Fibroblast of lung (primary cell): ENCODE measurements around the gene FAM78A. TPM values are rescaled to one million over a fixed set of nuclear protein-coding genes. Genes with fewer than 3 reads are reported as not detected.

ENCODE experiments used
- DNase-seq, 2 donors: peaks; one replicate each; pipeline versions ENCODE4 v3.0.0 to v3.0.0-alpha.2; 2010; ENCODE audit warnings: low read depth in 2 of 2
- H2AFZ ChIP-seq: 2 replicates; pipeline ENCODE4 v1.5.1; 2012; ENCODE audit warnings: low read length, control low read depth, inconsistent platforms
- H3K27ac ChIP-seq: 2 replicates; pipeline ENCODE4 v1.5.1; 2011; ENCODE audit warnings: low read length, control low read depth; ENCODE audit not compliant: insufficient read depth
- H3K27me3 ChIP-seq: 2 replicates; pipeline ENCODE4 v1.5.1; 2011; ENCODE audit warnings: mild to moderate bottlenecking, low read length; ENCODE audit not compliant: control insufficient read depth, insufficient read depth
- H3K36me3 ChIP-seq: 2 replicates; pipeline ENCODE4 v1.5.1; 2011; ENCODE audit warnings: low read length; ENCODE audit not compliant: control insufficient read depth, insufficient read depth
- H3K4me1 ChIP-seq: 2 replicates; pipeline ENCODE4 v1.5.1; 2011; ENCODE audit warnings: low read length; ENCODE audit not compliant: control insufficient read depth, insufficient read depth; ENCODE audit errors: extremely low read depth
- H3K4me2 ChIP-seq: 2 replicates; pipeline ENCODE4 v1.5.1; 2011; ENCODE audit warnings: low read length, control low read depth; ENCODE audit not compliant: insufficient read depth; ENCODE audit errors: extremely low read depth
- H3K4me3 ChIP-seq, 4 experiments: fragments of 200-600 bp in 1 of 4; sonication (generic) in 1 of 4; replicated peaks in 1 of 4; 2 replicates each; pipeline ENCODE4 v1.5.1; 2011 to 2016; ENCODE audit warnings: low read length in 4 of 4, low read depth in 3 of 4, mild to moderate bottlenecking in 3 of 4, control low read depth in 2 of 4, inconsistent platforms in 1 of 4, mixed read lengths in 1 of 4; ENCODE audit not compliant: insufficient read depth in 1 of 4; ENCODE audit errors: control extremely low read depth in 1 of 4
- H3K79me2 ChIP-seq: 2 replicates; pipeline ENCODE4 v1.5.1; 2012; ENCODE audit warnings: mild to moderate bottlenecking, low read length, inconsistent platforms; ENCODE audit not compliant: control insufficient read depth, insufficient read depth
- H3K9ac ChIP-seq: 2 replicates; pipeline ENCODE4 v1.5.1; 2011; ENCODE audit warnings: mild to moderate bottlenecking, low read length, control low read depth; ENCODE audit not compliant: insufficient read depth
- H3K9me3 ChIP-seq: 2 replicates; pipeline ENCODE4 v1.5.1; 2012; ENCODE audit warnings: low read depth, low read length; ENCODE audit not compliant: control insufficient read depth, insufficient read depth
- H4K20me1 ChIP-seq: 2 replicates; pipeline ENCODE4 v1.5.1; 2011; ENCODE audit warnings: low read length; ENCODE audit not compliant: control insufficient read depth, insufficient read depth; ENCODE audit errors: extremely low read depth
- CTCF ChIP-seq, 2 donors: IDR thresholded peaks in 1 of 2; conservative IDR thresholded peaks in 1 of 2; 1 replicate in 1 of 2; 2 replicates in 1 of 2; pipeline ENCODE4 v1.5.1; 2011 to 2012; ENCODE audit warnings: low read length in 2 of 2, control low read depth in 1 of 2, inconsistent platforms in 1 of 2, low read depth in 1 of 2, mild to moderate bottlenecking in 1 of 2
- EZH2 ChIP-seq: IDR thresholded peaks from 2 replicates; pipeline ENCODE4 v1.5.1; 2012; ENCODE audit warnings: low read length, control low read depth, mild to moderate bottlenecking; ENCODE audit errors: missing control alignments
- polyA plus RNA-seq, 2 donors: library from polyadenylated mRNA; depleted of rRNA in 1 of 2; stranded (reverse) in 1 of 2; unstranded in 1 of 2; fragments of >200 nt; gene quantifications; 2 replicates each; pipeline ENCODE4 v1.2.1, GENCODE V29; 2011 to 2012; ENCODE audit warnings: missing spikeins in 1 of 2
- total RNA-seq: library from RNA; depleted of rRNA; stranded (reverse); fragments of >200 nt; gene quantifications from 2 replicates; pipeline ENCODE4 v1.2.1, GENCODE V29; 2014

FAM78A gene
- total and polyA plus RNA-seq, 2 donors (not counting 1 experiment from before 2014, with no cell fraction given): 0.26 to 0.33 TPM

DNA sequence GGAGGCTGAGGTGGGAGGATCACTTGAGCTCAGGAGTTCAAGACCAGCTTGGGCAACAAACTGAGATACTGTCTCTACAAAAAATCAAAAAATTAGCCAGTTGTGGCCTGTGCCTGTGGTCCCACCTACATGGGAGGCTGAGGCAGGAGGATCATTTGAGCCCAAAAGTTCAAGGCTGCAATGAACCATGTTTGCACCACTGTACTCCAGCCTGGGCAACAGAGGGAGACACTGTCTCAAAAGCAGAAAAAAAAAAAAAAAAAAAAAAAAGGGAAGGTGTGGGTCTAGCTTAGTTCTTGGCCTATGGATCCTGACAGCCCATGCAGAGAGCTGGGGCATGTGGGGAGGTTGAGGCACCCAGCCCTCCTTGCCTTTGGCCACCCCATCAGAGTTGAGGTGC, 24.1 kb upstream of the FAM78A start:
- Histone ChIP-seq H4K20me1 (no peaks in the 10 kb centered on the region), H2AFZ (no peak overlapping the region), H3K36me3 (no peaks in the 10 kb centered on the region), H3K9me3 (no peaks in the 10 kb centered on the region), H3K4me2 (no peak overlapping the region), H3K9ac (no peak overlapping the region), H3K4me3 (no peak overlapping the region), H3K27ac (no peak overlapping the region), H3K79me2 (no peaks in the 10 kb centered on the region), H3K27me3 (no peaks in the 10 kb centered on the region), H3K4me1 (no peaks in the 10 kb centered on the region)
- DNase-seq: no peak
- TF ChIP-seq CTCF (conservative IDR thresholded peaks at IDR 0.05 in 1 of 2, IDR thresholded peaks at IDR 0.05 in 1 of 2; ENCODE audit: low read depth in 1 of 2, low read length in 2 of 2): no peak
- no peak for TF ChIP-seq EZH2

DNA sequence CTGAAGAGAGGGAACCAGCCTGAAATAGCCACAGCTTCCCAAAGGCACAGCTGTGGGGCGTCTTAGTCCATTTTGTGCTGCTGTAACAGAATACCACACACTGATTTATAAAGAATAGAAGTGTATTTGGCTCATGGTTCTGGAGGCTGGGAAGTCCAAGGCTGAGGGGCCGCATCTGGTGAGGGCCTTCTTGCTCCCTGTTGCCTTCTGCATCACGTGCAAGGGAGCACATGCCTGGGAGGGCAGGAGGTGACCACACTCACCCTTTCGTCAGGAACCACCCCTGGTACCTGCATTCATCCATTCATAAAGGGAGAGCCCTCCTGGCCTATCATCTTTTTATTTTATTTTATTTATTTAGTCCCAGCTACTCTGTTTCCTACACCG, 23.6 kb upstream of the FAM78A start:
- Histone ChIP-seq H4K20me1 (no peaks in the 10 kb centered on the region), H3K4me2 (no peak overlapping the region), H3K9me3 (no peaks in the 10 kb centered on the region), H3K36me3 (no peaks in the 10 kb centered on the region), H3K4me3 (no peak overlapping the region), H2AFZ (no peak overlapping the region), H3K4me1 (no peaks in the 10 kb centered on the region), H3K27me3 (no peaks in the 10 kb centered on the region), H3K27ac (no peak overlapping the region), H3K9ac (no peak overlapping the region), H3K79me2 (no peaks in the 10 kb centered on the region)
- DNase-seq: no peak
- TF ChIP-seq CTCF (conservative IDR thresholded peaks at IDR 0.05 in 1 of 2, IDR thresholded peaks at IDR 0.05 in 1 of 2; ENCODE audit: low read depth in 1 of 2, low read length in 2 of 2) (no peak), EZH2 (no peak)

DNA sequence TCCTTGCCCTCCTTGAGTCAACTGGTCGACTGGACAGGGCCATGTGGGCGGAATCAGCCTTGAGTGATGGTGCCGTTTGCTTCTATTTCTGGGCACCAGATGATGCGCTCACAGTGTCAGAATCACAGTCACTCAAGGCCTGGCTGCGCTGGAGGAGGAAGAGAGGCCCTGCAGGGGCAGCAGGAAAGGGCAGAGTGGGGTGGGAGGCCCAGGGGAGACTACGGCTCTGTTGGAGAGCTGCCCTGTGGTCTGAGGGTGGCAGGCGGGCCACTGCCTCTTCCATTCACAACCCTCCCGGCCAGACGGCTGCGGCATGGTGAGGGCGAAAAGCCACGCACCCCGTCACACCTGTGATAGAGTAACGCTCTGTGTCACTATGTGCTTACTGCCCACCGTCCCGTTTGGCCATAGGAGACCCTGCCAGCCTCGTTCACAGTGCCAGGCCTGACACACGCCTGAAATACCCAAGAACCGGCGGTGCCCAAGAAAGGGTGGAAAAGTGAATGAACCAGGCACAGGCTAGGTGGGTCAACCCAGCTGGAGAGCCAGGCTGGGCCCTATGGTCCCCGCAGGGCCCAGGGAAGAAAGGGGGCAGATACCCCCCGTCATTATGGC, 23.1 kb upstream of the FAM78A start:
- Histone ChIP-seq H3K9ac (no peak overlapping the region), H3K4me3 (no peak overlapping the region), H3K4me2 (no peak overlapping the region), H3K27me3 (no peaks in the 10 kb centered on the region), H3K79me2 (no peaks in the 10 kb centered on the region), H3K36me3 (no peaks in the 10 kb centered on the region), H3K9me3 (no peaks in the 10 kb centered on the region), H3K27ac (no peak overlapping the region), H3K4me1 (no peaks in the 10 kb centered on the region), H2AFZ (no peak overlapping the region), H4K20me1 (no peaks in the 10 kb centered on the region)
- no peak for TF ChIP-seq CTCF (conservative IDR thresholded peaks at IDR 0.05 in 1 of 2, IDR thresholded peaks at IDR 0.05 in 1 of 2; ENCODE audit: low read depth in 1 of 2, low read length in 2 of 2)
- TF ChIP-seq EZH2: no peak
- DNase-seq: no peak
